Uterus (tissue), 4 donors: ENCODE measurements around the gene RAET1E. TPM values are rescaled to one million over a fixed set of nuclear protein-coding genes. Genes with fewer than 3 reads are reported as not detected.

Experiments used
- DNase-seq, 2 donors: peaks; one replicate each; pipeline ENCODE4 v3.0.0-alpha.2; 2019 to 2020
- H3K27ac ChIP-seq, 2 donors: fragments of 200-600 bp; sonication (generic); 1 replicate in 1 of 2; 2 replicates in 1 of 2; pipeline ENCODE4 v1.5.1; 2016 to 2018
- H3K27me3 ChIP-seq, 2 donors: fragments of 200-600 bp; sonication (generic); one replicate each; pipeline ENCODE4 v1.5.1; 2018 to 2019; ENCODE audit warnings: control low read depth in 1 of 2
- H3K36me3 ChIP-seq, 2 donors: fragments of 200-600 bp; sonication (generic); one replicate each; pipeline ENCODE4 v1.5.1; 2019; ENCODE audit warnings: control low read depth in 1 of 2
- H3K4me1 ChIP-seq, 2 donors: fragments of 200-600 bp; sonication (generic); one replicate each; pipeline ENCODE4 v1.5.1; 2018 to 2019; ENCODE audit warnings: control low read depth in 1 of 2
- H3K4me3 ChIP-seq, 2 donors: fragments of 200-600 bp; sonication (generic); 1 replicate in 1 of 2; 2 replicates in 1 of 2; pipeline ENCODE4 v1.5.1; 2018 to 2019; ENCODE audit warnings: mild to moderate bottlenecking in 1 of 2
- H3K9me3 ChIP-seq, 2 donors: fragments of 200-600 bp; sonication (generic); one replicate each; pipeline ENCODE4 v1.5.1; 2019; ENCODE audit warnings: control low read depth in 1 of 2
- CTCF ChIP-seq, 4 experiments: fragments of 200-600 bp in 2 of 4; fragments of 450-650 bp in 2 of 4; sonication (generic) in 2 of 4; IDR thresholded peaks; one replicate each; pipeline ENCODE4 v1.5.1; 2016 to 2019; ENCODE audit warnings: antibody characterized with exemption in 4 of 4, mild to moderate bottlenecking in 2 of 4, moderate library complexity in 1 of 4
- POLR2A ChIP-seq, 2 donors: fragments of 450-650 bp; IDR thresholded peaks; one replicate each; pipeline ENCODE4 v1.6.1; 2016; ENCODE audit warnings: antibody characterized with exemption in 2 of 2, mild to moderate bottlenecking in 1 of 2, moderate library complexity in 1 of 2
- intact Hi-C: fragments of 100-400 bp; cut with DNase I; formaldehyde crosslinking; loops from one replicate; pipeline ENCODE4 v1.15.1; 2023; ENCODE audit warnings: low total_unique reads
- total RNA-seq, 4 donors: library from RNA; depleted of rRNA in 3 of 4; stranded (reverse); fragments of >200 nt in 3 of 4; gene quantifications; one replicate each; pipeline versions ENCODE4 v1.1.0 to v1.2.4, GENCODE V29; 2014 to 2023
- donor health status: DM: yes; HTN: yes; CAD: no.

The RAET1E gene
- total RNA-seq, 4 donors from 2014 or later = 0.55 TPM; not detected in 3

- no peaks in the 10 kb centered on the region for H3K4me1 ChIP-seq
- no peak for TF ChIP-seq CTCF (IDR thresholded peaks at IDR 0.05)
- no peak for TF ChIP-seq POLR2A (IDR thresholded peaks at IDR 0.05)
- peak overlapping the region; percentile 16 to 56 for H3K27ac ChIP-seq
- peaks cover 0 to 3% of the 10 kb centered on the region in 2 donors for H3K27me3 ChIP-seq
- intact Hi-C loops = loop anchor here (5.0 kb wide), 1 partner anchor 88 kb away; no protein-coding TSS in a partner anchor
- H3K9me3 ChIP-seq = no peaks in the 10 kb centered on the region
- H3K4me3 ChIP-seq = peak overlapping the region; percentile 36 to 39
- no peaks in the 10 kb centered on the region for H3K36me3 ChIP-seq
- DNase-seq = peak in 1 of 2 donors; percentile 34
Observed at GRCh38 chr6:149925253-149925973, 27.5 kb upstream of the RAET1E start.

GRCh38 chr6:149924933-149925252 is 27.0 kb upstream of the RAET1E start:
- Histone ChIP-seq H3K9me3 (no peaks in the 10 kb centered on the region), H3K4me1 (no peaks in the 10 kb centered on the region), H3K27me3 (no peaks in the 10 kb centered on the region), H3K27ac (no peak overlapping the region), H3K4me3 (no peak overlapping the region), H3K36me3 (no peaks in the 10 kb centered on the region)
- intact Hi-C loops = loop anchor here (5.0 kb wide), 1 partner anchor 88 kb away; no protein-coding TSS in a partner anchor
- peak in 1 of 2 donors; percentile 13 for DNase-seq
- TF ChIP-seq POLR2A (IDR thresholded peaks at IDR 0.05) (no peak), CTCF (IDR thresholded peaks at IDR 0.05) (no peak)

GRCh38 chr6:149924206-149924932 is 26.5 kb upstream of the RAET1E start:
- H3K36me3 ChIP-seq = no peaks in the 10 kb centered on the region
- peak in 1 of 2 donors; percentile 7 for DNase-seq
- TF ChIP-seq POLR2A (IDR thresholded peaks at IDR 0.05) (no peak), CTCF (IDR thresholded peaks at IDR 0.05) (no peak)
- no peaks in the 10 kb centered on the region for H3K9me3 ChIP-seq
- no peaks in the 10 kb centered on the region for H3K4me1 ChIP-seq
- intact Hi-C loops = no loop called here
- H3K27me3 ChIP-seq = no peaks in the 10 kb centered on the region
- H3K4me3 ChIP-seq = no peak overlapping the region
- no peak overlapping the region for H3K27ac ChIP-seq

GRCh38 chr6:149923327-149923986 is 25.5 kb upstream of the RAET1E start:
- peak overlapping the region; percentile 35 to 43 for H3K4me3 ChIP-seq
- H3K27me3 ChIP-seq = no peaks in the 10 kb centered on the region
- intact Hi-C loops = no loop called here
- no peak for TF ChIP-seq CTCF (IDR thresholded peaks at IDR 0.05)
- TF ChIP-seq POLR2A (IDR thresholded peaks at IDR 0.05) = no peak
- H3K36me3 ChIP-seq = no peaks in the 10 kb centered on the region
- no peak overlapping the region for H3K27ac ChIP-seq
- no peaks in the 10 kb centered on the region for H3K4me1 ChIP-seq
- DNase-seq = no peak
- no peaks in the 10 kb centered on the region for H3K9me3 ChIP-seq
